CD4-positive, alpha-beta T cell treated with Interleukin-1 beta for 1 hour (primary cell): Measurements from ENCODE around the gene OAT.

Experiments used
- DNase-seq, 2 donors: peaks; one replicate each; pipeline ENCODE4 v3.0.0-alpha.2; 2020 to 2022

Gene OAT

GRCh38 chr10:124394583-124394982, 24.1 kb downstream of the OAT start:
- no peak for DNase-seq

- no peak for DNase-seq
Observed at GRCh38 chr10:124392626-124393342, 25.9 kb downstream of the OAT start.

GRCh38 chr10:124390471-124391187, 28.1 kb downstream of the OAT start:
- DNase-seq = no peak

DNA sequence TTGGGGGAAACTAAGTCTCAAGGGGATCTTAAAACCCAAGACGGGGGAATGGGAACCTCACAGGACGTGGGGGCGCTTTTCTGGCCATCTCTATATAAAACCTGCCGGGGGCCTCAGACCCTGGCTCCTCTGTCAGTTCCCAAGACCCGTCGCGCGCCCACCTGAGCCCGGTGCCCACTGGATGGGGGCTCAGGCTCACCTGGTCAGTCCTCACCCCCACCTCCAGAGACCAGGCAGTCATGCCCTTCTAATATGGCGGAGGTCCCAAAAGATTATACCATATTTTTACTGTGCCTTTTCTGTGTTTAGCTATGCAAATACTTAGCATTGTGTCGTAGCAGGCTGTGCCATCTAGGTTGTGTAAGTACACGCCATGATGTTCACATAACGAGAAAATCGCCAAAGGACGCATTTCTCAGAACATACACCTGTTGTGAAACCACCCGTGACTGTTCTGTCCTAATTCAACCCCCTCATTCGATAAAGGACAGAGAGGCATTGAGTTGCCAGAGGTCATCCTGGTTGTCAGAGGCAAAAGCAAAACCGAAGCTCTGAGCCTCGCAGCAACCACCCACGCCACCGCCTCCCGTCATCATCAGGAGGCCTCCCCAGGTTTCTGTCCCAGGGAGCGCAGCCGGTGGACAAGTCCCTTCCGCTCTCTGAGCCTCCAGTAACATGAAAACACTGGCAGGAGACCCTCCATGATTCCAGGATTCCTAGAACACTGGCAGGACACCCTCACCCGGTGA, 28.9 kb downstream of the OAT start:
- DNase-seq = no peak

GRCh38 chr10:124388823-124389612, 29.7 kb downstream of the OAT start:
- DNase-seq = peak; percentile 92 to 93

DNA sequence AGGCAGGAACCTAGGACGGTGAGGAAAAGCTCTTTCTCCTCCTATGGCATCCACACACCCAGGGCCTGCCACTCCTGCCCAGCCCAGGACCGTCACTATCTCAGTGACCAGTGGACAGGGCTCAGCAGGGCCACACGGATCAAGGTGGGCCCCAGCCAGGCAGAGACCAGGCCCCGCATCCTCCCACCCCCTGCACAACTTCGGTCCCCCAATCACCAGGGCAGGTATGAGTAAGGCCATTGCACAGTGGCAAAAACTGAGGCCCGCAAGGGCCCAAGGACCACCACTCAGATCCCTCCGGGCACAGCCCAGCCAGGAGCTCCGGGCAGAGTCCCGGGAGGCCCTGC, 30.3 kb downstream of the OAT start:
- DNase-seq = no peak

DNA sequence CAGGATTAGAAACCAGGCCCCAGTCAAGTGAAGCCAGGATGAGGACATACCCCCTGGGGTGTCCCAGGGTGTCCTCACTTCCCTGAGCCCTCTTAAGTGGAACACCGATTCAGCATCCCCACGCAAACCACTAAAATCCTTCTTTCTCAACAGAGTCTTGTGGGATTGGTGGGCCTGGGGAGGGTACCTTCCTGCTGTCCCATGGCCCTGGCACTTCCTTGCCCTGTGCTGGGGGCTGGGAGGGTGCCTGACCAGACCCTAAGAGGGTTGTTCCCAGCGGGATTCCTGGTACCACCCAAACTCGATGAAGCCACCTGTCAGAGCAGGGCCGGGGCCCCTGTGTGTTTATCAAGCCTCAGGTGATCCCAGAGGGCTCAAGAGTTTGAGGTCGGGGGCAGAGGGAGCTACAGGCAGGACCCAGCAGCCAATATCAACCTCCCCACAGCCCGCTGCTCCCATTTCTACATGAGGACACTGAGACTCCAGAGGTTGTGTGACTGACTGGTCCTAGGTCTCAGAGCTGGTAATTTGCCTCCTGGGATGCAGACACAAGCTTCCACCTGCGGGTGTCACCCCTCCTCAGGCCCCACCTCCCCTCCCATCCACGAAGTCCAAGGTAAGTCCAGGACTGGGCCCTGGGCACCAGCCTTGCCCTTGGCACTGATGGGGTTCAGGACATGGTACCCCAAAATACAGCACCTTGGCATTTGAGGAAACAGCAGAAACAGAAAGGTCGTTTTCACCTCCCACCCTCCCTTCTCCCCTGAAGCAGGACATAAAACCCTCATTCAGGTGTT, 31.4 kb downstream of the OAT start:
- DNase-seq = no peak

DNA sequence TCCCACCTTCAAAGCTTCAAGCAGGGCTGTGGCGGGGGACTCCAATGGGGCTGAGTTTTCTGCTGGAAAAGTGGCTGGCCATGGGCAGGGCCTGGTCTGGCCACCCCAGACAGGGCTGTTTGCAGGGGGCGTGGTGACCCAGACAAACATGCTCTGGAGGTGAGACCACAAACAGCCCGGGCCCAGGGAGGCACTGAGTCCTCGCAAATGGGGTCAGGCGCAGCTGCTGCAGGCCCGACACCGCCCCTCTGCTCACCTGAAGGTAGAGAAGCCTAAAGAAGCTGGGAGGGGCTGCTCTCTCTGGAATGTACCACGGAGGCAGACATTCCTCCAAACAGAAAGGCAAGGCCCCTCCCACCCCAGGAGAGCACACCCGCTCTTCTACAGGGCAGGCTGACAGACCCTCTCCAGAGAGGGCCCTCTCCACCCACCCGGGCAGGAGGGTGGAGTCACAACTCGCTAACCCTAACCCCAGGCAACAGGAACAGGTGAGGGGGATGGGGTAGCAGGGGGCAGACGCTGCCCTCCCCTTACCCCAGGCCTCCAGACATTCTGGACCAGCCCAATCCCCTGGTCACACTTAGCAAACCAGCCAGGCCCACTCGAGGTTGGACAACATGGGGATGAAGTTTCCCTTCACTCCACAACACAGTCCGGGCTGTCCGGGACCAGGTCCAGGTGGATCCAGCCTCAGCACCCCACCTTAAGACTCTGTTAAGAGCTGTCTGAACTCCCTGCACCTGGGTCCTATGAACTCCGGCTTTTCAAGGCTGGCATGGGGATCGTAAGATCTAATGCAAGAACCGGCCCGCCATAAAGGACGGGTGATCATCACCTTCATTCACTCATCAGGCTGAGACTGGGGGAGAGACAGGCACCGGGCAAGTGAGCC, 32.3 kb downstream of the OAT start:
- no peak for DNase-seq

DNA sequence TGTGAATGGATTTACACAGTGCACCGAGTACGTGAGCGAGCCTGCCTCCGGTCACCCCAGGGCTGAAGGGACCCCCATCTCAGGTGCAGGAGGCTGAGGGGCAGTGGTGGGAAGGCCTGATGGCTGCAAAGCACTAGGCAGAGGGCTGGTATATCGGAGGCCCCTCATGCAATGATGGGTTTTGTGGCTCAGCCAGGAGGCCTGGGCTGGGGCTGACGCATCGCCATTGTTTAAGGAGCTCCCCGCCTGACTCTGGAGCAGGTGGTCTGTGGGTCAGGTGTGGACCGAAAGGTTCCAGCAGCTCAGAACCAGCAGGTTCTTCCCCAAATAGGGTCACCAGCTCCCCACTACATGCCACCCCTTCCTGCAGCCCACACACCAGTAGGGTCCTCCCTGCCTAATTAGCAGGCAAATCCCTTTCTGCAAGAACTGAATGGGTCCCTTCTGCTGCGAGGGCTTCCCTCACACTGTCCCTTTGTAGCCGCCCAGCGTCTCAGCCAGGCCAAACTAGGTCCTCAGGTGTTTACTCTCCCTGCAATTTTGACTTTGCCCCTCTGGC, 33.0 kb downstream of the OAT start:
- no peak for DNase-seq

- DNase-seq = no peak
Observed at GRCh38 chr10:124384591-124385190, 34.0 kb downstream of the OAT start.

- DNase-seq = no peak
Observed at GRCh38 chr10:124384172-124384571, 34.6 kb downstream of the OAT start.

- DNase-seq = no peak
Observed at GRCh38 chr10:124383496-124383895, 35.2 kb downstream of the OAT start.

GRCh38 chr10:124381011-124381611, 37.6 kb downstream of the OAT start:
- DNase-seq = no peak

GRCh38 chr10:124380256-124380995, 38.3 kb downstream of the OAT start:
- no peak for DNase-seq

- no peak for DNase-seq
Observed at GRCh38 chr10:124379609-124380193, 39.0 kb downstream of the OAT start.

DNA sequence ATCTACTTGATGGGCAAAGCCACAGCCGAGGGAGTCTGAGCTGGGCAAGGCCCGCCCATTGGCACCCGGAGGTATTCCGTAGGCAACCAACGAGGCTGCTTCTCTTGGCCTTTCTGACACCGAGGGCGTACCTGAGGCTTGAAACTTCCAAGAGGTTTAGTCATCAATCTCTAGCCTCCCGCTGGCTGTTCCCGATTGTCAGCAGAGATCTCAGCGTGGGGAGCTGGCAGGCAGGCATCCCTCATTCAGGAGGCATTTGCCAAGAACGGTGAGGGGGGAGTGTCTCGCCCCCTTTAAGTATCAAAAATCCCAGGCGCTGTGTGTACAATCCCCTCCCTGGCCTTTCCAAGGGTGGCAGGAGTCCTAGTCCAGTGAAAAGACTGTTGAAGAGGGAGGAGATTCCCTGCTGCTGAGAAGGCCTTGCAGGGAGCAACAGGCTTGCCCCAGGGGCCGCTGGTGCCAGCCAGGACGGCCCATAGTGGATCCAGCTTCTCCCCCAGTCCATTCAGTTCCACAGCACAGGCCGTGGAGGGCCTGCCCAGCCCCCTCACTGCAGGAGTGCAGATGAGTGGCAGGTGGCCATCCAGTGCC, 39.7 kb downstream of the OAT start:
- no peak for DNase-seq

GRCh38 chr10:124378271-124378670, 40.5 kb downstream of the OAT start:
- no peak for DNase-seq

- DNase-seq = no peak
Observed at GRCh38 chr10:124377101-124377500, 41.6 kb downstream of the OAT start.
